IMR-90 (cell line): ENCODE results near the gene CREB3L1. TPM values are rescaled to one million over a fixed set of nuclear protein-coding genes. Genes with fewer than 3 reads are reported as not detected.

ENCODE experiments used
- ATAC-seq: fragments of 200-7000 bp; cut with Tn5 transposase; 2 replicates; pipeline ENCODE4 v1.9.1; 2020; ENCODE audit warnings: low read depth, mild to moderate bottlenecking, moderate library complexity
- BruUV-seq: library from RNA; stranded (reverse); fragments of 400-500 nt; replicated peaks from 2 replicates; lab custom pipeline; 2021; lab: Mats Ljungman, UMichigan
- CTCF ChIA-PET: fragments of 300-600 bp; formaldehyde crosslinking; extraction: SDS; loops from one replicate; lab custom pipeline; 2021; ENCODE audit warnings: antibody characterized with exemption; lab: Yijun Ruan, JAX
- POLR2A ChIA-PET: fragments of 300-600 bp; sonication (Branson Sonifier 250); formaldehyde crosslinking; loops from one replicate; lab custom pipeline; 2022; ENCODE audit warnings: antibody characterized with exemption; ENCODE audit not compliant: unreplicated experiment; lab: Charles Lee
- DNase-seq: peaks from one replicate; pipeline ENCODE4 v3.0.0; 2013
- H2AFZ ChIP-seq: replicated peaks from 2 replicates; pipeline ENCODE3; 2013; ENCODE audit warnings: low read length, mild to moderate bottlenecking; ENCODE audit not compliant: poor library complexity
- H2AK5ac ChIP-seq: 2 replicates; pipeline ENCODE4 v1.6.1; 2013; ENCODE audit warnings: low read depth, low read length, inconsistent platforms
- H2AK9ac ChIP-seq: replicated peaks from 2 replicates; pipeline ENCODE3; 2013; ENCODE audit warnings: mild to moderate bottlenecking, low read depth, low read length, moderate library complexity; ENCODE audit not compliant: poor library complexity
- H2BK120ac ChIP-seq: 2 replicates; pipeline ENCODE4 v1.6.1; 2013; ENCODE audit warnings: low read depth, low read length, inconsistent platforms
- H2BK15ac ChIP-seq: 3 replicates; pipeline ENCODE4 v1.6.1; 2013; ENCODE audit warnings: low read depth, low read length, inconsistent platforms
- H2BK20ac ChIP-seq: 2 replicates; pipeline ENCODE4 v1.6.1; 2013; ENCODE audit warnings: low read depth, mild to moderate bottlenecking, inconsistent platforms, low read length, moderate library complexity
- H2BK5ac ChIP-seq: 2 replicates; pipeline ENCODE4 v1.6.1; 2013; ENCODE audit warnings: mild to moderate bottlenecking, low read depth, low read length, inconsistent platforms; ENCODE audit not compliant: poor library complexity, severe bottlenecking
- H3K14ac ChIP-seq: replicated peaks from 2 replicates; pipeline ENCODE4 v1.6.1; 2013; ENCODE audit warnings: low read depth, low read length, inconsistent platforms
- H3K18ac ChIP-seq: 2 replicates; pipeline ENCODE4 v1.6.1; 2013; ENCODE audit warnings: low read depth, low read length, control low read depth
- H3K23ac ChIP-seq: 2 replicates; pipeline ENCODE4 v1.6.1; 2013; ENCODE audit warnings: low read depth, low read length, inconsistent platforms
- H3K27ac ChIP-seq: 2 replicates; pipeline ENCODE4 v1.5.1; 2013; ENCODE audit warnings: mild to moderate bottlenecking, control low read depth, low read length; ENCODE audit not compliant: insufficient read depth
- H3K27me3 ChIP-seq: 2 replicates; pipeline ENCODE4 v1.6.1; 2013; ENCODE audit warnings: low read length; ENCODE audit not compliant: control insufficient read depth, insufficient read depth
- H3K36me3 ChIP-seq: 2 replicates; pipeline ENCODE4 v1.6.1; 2013; ENCODE audit warnings: low read length, mixed read lengths; ENCODE audit not compliant: control insufficient read depth, insufficient read depth
- H3K4ac ChIP-seq: 2 replicates; pipeline ENCODE4 v1.6.1; 2013; ENCODE audit warnings: low read depth, low read length, inconsistent platforms
- H3K4me1 ChIP-seq: 2 replicates; pipeline ENCODE4 v1.6.1; 2013; ENCODE audit warnings: low read length, mixed read lengths; ENCODE audit not compliant: control insufficient read depth, insufficient read depth
- H3K4me2 ChIP-seq: 2 replicates; pipeline ENCODE4 v1.6.1; 2013; ENCODE audit warnings: low read depth, mild to moderate bottlenecking, control low read depth, low read length, moderate library complexity
- H3K4me3 ChIP-seq: 2 replicates; pipeline ENCODE4 v1.5.1; 2013; ENCODE audit warnings: low read depth, mild to moderate bottlenecking, control low read depth, low read length, moderate library complexity; ENCODE audit not compliant: insufficient read depth
- H3K56ac ChIP-seq: 2 replicates; pipeline ENCODE4 v1.6.1; 2013; ENCODE audit warnings: low read length, inconsistent platforms; ENCODE audit not compliant: insufficient read depth; ENCODE audit errors: extremely low read depth
- H3K79me1 ChIP-seq, 2 experiments: 2 replicates each; pipeline ENCODE4 v1.6.1; 2013; ENCODE audit warnings: low read length in 2 of 2, inconsistent platforms in 1 of 2, low read depth in 1 of 2
- H3K9ac ChIP-seq: 2 replicates; pipeline ENCODE4 v1.6.1; 2013; ENCODE audit warnings: low read depth, low read length, control low read depth
- H3K9me1 ChIP-seq: 2 replicates; pipeline ENCODE4 v1.6.1; 2013; ENCODE audit warnings: low read length, inconsistent platforms; ENCODE audit not compliant: insufficient read depth
- H3K9me3 ChIP-seq: 2 replicates; pipeline ENCODE4 v1.6.1; 2013; ENCODE audit warnings: low read length; ENCODE audit not compliant: control insufficient read depth, insufficient read depth
- H4K20me1 ChIP-seq: 2 replicates; pipeline ENCODE4 v1.6.1; 2013; ENCODE audit warnings: low read length, inconsistent platforms; ENCODE audit not compliant: insufficient read depth
- H4K5ac ChIP-seq: 2 replicates; pipeline ENCODE4 v1.6.1; 2013; ENCODE audit warnings: mild to moderate bottlenecking, low read depth, low read length, control low read depth
- H4K8ac ChIP-seq, 2 experiments: 2 replicates each; pipeline ENCODE4 v1.6.1; 2013; ENCODE audit warnings: low read depth in 2 of 2, low read length in 2 of 2, control low read depth in 1 of 2, inconsistent platforms in 1 of 2
- H4K91ac ChIP-seq: 2 replicates; pipeline ENCODE4 v1.6.1; 2013; ENCODE audit warnings: low read depth, low read length, inconsistent platforms; ENCODE audit not compliant: insufficient read depth
- FOS ChIP-seq: fragments of 150-350 bp; IDR thresholded peaks from 2 replicates; pipeline ENCODE4 v1.6.1; 2016; ENCODE audit warnings: low read depth, low read length
- MAZ ChIP-seq: IDR thresholded peaks from 2 replicates; pipeline ENCODE4 v1.6.1; 2012; ENCODE audit warnings: low read depth, mild to moderate bottlenecking, low read length, improper control_type of control experiment, moderate library complexity, borderline replicate concordance
- MXI1 ChIP-seq: IDR thresholded peaks from 2 replicates; pipeline ENCODE4 v1.6.1; 2012; ENCODE audit warnings: low read depth, mild to moderate bottlenecking, low read length, moderate library complexity, borderline replicate concordance
- RAD21 ChIP-seq: IDR thresholded peaks from 2 replicates; pipeline ENCODE4 v1.6.1; 2012; ENCODE audit warnings: low read length, improper control_type of control experiment
- WGBS, 2 experiments: methylation state at CpG; one replicate each; pipeline versions ENCODE4 v1.1.5 to v1.1.7; 2013; ENCODE audit warnings: missing lambda C conversion rate in 2 of 2; ENCODE audit not compliant: insufficient read length in 1 of 2; ENCODE audit errors: extremely low coverage in 2 of 2; 5-methylcytosine and 5-hydroxymethylcytosine counted together
- dilution Hi-C: fragments of 300-500 bp; cut with HindIII; formaldehyde crosslinking; loops from one replicate; pipeline ENCODE4 v1.14.3; 2018; ENCODE audit warnings: low sequenced_read_pairs; ENCODE audit not compliant: unreplicated experiment
- in situ Hi-C: fragments of 300-500 bp; cut with MboI; formaldehyde crosslinking; loops from 3 replicates; pipeline ENCODE4 v1.14.3; 2019; ENCODE audit warnings: low sequenced_read_pairs, inconsistent platforms, mixed read lengths
- intact Hi-C: fragments of 100-400 bp; cut with micrococcal nuclease; formaldehyde crosslinking; loops from 2 replicates; pipeline ENCODE4 v1.10.0; 2022
- polyA plus RNA-seq, 3 experiments: library from polyadenylated mRNA; depleted of rRNA; stranded (reverse); fragments of >200 nt; gene quantifications; 2 replicates each; pipeline ENCODE4 v1.2.3, GENCODE V29; 2012; ENCODE audit warnings: low replicate concordance in 1 of 3
- total RNA-seq: library from RNA; depleted of rRNA; stranded (reverse); fragments of >200 nt; gene quantifications from 2 replicates; pipeline ENCODE4 v1.2.3, GENCODE V29; 2012
- TF ChIP-seq, protein P1 (sequence below): fragments of 150-350 bp; IDR thresholded peaks from 2 replicates; pipeline ENCODE4 v1.6.1; 2016; ENCODE audit warnings: low read depth, mild to moderate bottlenecking, low read length, moderate library complexity, borderline replicate concordance

The CREB3L1 gene
- total and polyA plus RNA-seq, 2 of the 4 experiments (the other 2 are of a cell fraction): 8.1 to 82.3 TPM

DNA sequence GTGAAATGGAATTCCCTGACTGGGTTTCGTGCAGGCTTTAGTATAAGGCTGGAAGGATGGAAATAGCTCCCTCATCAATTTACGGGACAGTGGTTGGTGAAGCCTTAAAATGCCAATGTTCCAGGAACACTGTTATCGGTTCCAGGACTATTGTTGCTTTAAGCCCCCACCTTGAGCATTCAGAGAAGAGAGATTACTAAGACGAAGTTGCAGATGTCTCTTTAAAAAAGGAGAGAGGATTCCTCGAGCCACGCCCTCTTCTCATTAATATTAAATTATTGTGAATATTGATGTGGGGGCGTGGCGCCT is 195 bp upstream of the CREB3L1 start:
- in situ Hi-C loops: no loop called here
- no TSS peak for BruUV-seq
- Histone ChIP-seq H3K27me3 (no peaks in the 10 kb centered on the region), H3K9me3 (no peaks in the 10 kb centered on the region), H3K23ac (peak overlapping the region; percentile 84; the same call in 1 of the 2 replicates), H2AFZ (peak overlapping the region; percentile 56), H2AK5ac (peak overlapping the region; percentile 85; the same call in 1 of the 2 replicates), H2BK5ac (no peak overlapping the region), H2AK9ac (no peak overlapping the region), H3K18ac (no peak overlapping the region; the same call in 1 of the 2 replicates), H4K8ac (peak overlapping the region in 1 of 2 experiments; percentile 48; a peak in 1 of 4 replicates), H3K36me3 (peaks cover 4% of the 10 kb centered on the region), H3K4ac (peak overlapping the region; percentile 69; the same call in 1 of the 2 replicates), H3K79me1 (peaks cover 0 to 36% of the 10 kb centered on the region in 2 experiments; a peak in 2 of 4 replicates), H2BK15ac (peak overlapping the region; percentile 84; the same call in 1 of the 3 replicates), H2BK20ac (peak overlapping the region; percentile 86; the same call in 1 of the 2 replicates), H2BK120ac (peak overlapping the region; percentile 85), H3K56ac (no peak overlapping the region), H3K9ac (no peak overlapping the region; the same call in 1 of the 2 replicates), H4K5ac (no peak overlapping the region; the same call in 1 of the 2 replicates), H3K4me3 (peak overlapping the region; percentile 86), H3K4me1 (peaks cover 34% of the 10 kb centered on the region), H3K4me2 (peak overlapping the region; percentile 62), H4K20me1 (peaks cover 32% of the 10 kb centered on the region), H4K91ac (peak overlapping the region; percentile 67), H3K14ac (peak overlapping the region; percentile 90), H3K27ac (no peak overlapping the region), H3K9me1 (peaks cover 16% of the 10 kb centered on the region)
- intact Hi-C loops: no loop called here
- ChIA-PET CTCF (interaction anchor here (1.0 to 4.4 kb wide), 6 partner anchors 13 to 38 kb away, joined by 3 to 31 read pairs (median 6); no protein-coding TSS in a partner anchor), POLR2A (interaction anchor here (0.9 to 1.3 kb wide), 3 partner anchors 16 to 34 kb away, joined by 3 to 10 read pairs (median 3); no protein-coding TSS in a partner anchor)
- ATAC-seq (no peak), DNase-seq (peak; percentile 62)
- WGBS, 2 experiments: no CpG with 5 or more reads among the region's 8 CpGs
- dilution Hi-C loops: no loop called here
- TF ChIP-seq, protein P1, sequence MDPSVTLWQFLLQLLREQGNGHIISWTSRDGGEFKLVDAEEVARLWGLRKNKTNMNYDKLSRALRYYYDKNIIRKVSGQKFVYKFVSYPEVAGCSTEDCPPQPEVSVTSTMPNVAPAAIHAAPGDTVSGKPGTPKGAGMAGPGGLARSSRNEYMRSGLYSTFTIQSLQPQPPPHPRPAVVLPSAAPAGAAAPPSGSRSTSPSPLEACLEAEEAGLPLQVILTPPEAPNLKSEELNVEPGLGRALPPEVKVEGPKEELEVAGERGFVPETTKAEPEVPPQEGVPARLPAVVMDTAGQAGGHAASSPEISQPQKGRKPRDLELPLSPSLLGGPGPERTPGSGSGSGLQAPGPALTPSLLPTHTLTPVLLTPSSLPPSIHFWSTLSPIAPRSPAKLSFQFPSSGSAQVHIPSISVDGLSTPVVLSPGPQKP: no peak
- TF ChIP-seq RAD21: no peak
- TF ChIP-seq FOS: no peak
- no peak for TF ChIP-seq MXI1
- TF ChIP-seq MAZ: no peak
